Activated B cell treated with CpG ODN at 0.5 μM for 24 hours (primary cell): ENCODE measurements around the gene TRIP12. TPM values are rescaled to one million over a fixed set of nuclear protein-coding genes. Genes with fewer than 3 reads are reported as not detected.
"Not testable (repeated sequence)": the region's sequence is repeated elsewhere in the genome, so short reads cannot be mapped to it uniquely, and the experiment has no call there.

ENCODE experiments used
- ATAC-seq: fragments of 200-7000 bp; cut with Tn5 transposase; one replicate; pipeline ENCODE4 v1.10.0; 2021; ENCODE audit warnings: low read depth, mild to moderate bottlenecking, moderate library complexity
- CTCF ChIA-PET: fragments of 350-600 bp; sonication (Branson Sonifier 250); formaldehyde crosslinking; loops from one replicate; lab custom pipeline; 2021; ENCODE audit warnings: antibody characterized with exemption; lab: Charles Lee
- POLR2A ChIA-PET: fragments of 350-600 bp; sonication (Branson Sonifier 250); formaldehyde crosslinking; loops from one replicate; lab custom pipeline; 2021; ENCODE audit warnings: antibody characterized with exemption; lab: Charles Lee
- DNase-seq: peaks from one replicate; pipeline ENCODE4 v3.0.0; 2022
- H3K27ac Mint-ChIP-seq: one replicate; pipeline ENCODE4 v1.8.0; 2020; ENCODE audit warnings: mixed read lengths
- H3K27me3 Mint-ChIP-seq: one replicate; pipeline ENCODE4 v1.8.0; 2021; ENCODE audit warnings: mixed read lengths
- H3K36me3 Mint-ChIP-seq: one replicate; pipeline ENCODE4 v1.8.0; 2021; ENCODE audit warnings: low read depth, mixed read lengths
- H3K4me1 Mint-ChIP-seq: one replicate; pipeline ENCODE4 v1.8.0; 2021; ENCODE audit warnings: mixed read lengths
- H3K4me3 Mint-ChIP-seq: one replicate; pipeline ENCODE4 v1.8.0; 2020; ENCODE audit warnings: mild to moderate bottlenecking, mixed read lengths
- H3K9me3 Mint-ChIP-seq: one replicate; pipeline ENCODE4 v1.8.0; 2020; ENCODE audit warnings: mixed read lengths
- intact Hi-C: fragments of 100-400 bp; cut with micrococcal nuclease; formaldehyde crosslinking; loops from one replicate; pipeline ENCODE4 v1.15.1; 2024
- total RNA-seq: library from RNA; stranded (reverse); gene quantifications from 2 replicates; pipeline ENCODE4 v1.2.3, GENCODE V29; 2022
- TF ChIP-seq, protein P1 (sequence below): fragments of 200-600 bp; IDR thresholded peaks from one replicate; pipeline ENCODE4 v1.8.0; 2022; ENCODE audit warnings: antibody characterized with exemption, mild to moderate bottlenecking

Gene TRIP12
- total RNA-seq, 1 donor from 2014 or later = 272 TPM

DNA sequence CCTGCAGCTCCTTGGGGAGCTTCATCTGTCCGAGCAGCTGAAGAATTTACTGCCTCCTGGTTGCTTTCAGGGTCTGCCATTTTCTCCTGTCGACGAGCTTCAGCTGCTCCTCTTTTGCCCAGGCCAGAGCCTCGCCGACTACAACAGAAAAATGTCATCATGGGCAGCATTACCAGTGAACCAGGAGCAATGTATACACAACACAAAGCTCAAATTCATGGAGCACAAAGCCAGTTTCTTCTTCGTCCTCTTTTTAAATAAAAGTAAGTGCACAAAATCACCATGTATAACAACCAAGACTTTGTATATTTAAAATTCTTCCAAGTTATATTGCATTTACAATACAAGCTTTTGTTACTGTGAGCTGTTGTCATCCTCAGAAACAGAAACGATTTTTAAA is 85.0 kb downstream of the TRIP12 start:
- H3K27me3 Mint-ChIP-seq = no peaks in the 10 kb centered on the region
- TF ChIP-seq, protein P1, sequence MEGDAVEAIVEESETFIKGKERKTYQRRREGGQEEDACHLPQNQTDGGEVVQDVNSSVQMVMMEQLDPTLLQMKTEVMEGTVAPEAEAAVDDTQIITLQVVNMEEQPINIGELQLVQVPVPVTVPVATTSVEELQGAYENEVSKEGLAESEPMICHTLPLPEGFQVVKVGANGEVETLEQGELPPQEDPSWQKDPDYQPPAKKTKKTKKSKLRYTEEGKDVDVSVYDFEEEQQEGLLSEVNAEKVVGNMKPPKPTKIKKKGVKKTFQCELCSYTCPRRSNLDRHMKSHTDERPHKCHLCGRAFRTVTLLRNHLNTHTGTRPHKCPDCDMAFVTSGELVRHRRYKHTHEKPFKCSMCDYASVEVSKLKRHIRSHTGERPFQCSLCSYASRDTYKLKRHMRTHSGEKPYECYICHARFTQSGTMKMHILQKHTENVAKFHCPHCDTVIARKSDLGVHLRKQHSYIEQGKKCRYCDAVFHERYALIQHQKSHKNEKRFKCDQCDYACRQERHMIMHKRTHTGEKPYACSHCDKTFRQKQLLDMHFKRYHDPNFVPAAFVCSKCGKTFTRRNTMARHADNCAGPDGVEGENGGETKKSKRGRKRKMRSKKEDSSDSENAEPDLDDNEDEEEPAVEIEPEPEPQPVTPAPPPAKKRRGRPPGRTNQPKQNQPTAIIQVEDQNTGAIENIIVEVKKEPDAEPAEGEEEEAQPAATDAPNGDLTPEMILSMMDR = no peak
- intact Hi-C loops = no loop called here
- H3K9me3 Mint-ChIP-seq = no peaks in the 10 kb centered on the region
- no peak overlapping the region for H3K27ac Mint-ChIP-seq
- H3K4me1 Mint-ChIP-seq = peaks cover 14% of the 10 kb centered on the region
- POLR2A ChIA-PET = no interaction called here
- ATAC-seq (no peak), DNase-seq (no peak)
- H3K36me3 Mint-ChIP-seq = peaks cover 69% of the 10 kb centered on the region
- H3K4me3 Mint-ChIP-seq = no peak overlapping the region
- CTCF ChIA-PET = no interaction called here

DNA sequence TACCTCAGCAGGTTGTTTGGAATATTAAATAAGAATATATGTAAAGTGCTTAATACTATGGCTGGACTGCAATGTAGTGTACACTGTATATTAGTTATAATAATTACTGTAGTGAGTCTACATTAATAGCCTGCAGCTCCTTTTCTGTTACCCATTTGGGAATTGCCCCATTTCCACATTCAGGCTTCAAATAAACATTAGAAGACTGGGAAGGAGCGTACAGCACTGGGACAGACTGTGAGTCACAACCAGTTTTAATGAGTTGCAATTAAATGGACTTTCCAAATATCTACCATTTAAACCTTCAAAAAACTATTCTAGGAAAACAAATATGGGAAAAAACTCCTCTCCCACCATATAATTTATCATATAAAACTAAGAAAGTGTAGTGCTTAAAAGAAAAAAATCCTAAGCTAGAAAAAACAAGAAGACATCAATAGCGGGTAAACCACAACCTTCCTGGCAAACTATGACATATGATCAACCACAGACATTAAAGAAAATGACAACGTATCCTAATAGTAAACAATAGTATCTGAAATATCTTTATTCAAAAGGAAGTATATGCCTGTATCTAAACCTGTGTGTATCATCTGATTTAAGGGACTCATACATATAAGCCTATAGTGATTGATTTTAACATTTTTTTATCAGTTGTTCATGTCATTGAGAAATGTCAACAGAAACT is 86.1 kb downstream of the TRIP12 start:
- Mint-ChIP-seq H3K27ac (no peak overlapping the region), H3K4me3 (no peak overlapping the region), H3K36me3 (peaks cover 74% of the 10 kb centered on the region), H3K9me3 (no peaks in the 10 kb centered on the region), H3K4me1 (peaks cover 17% of the 10 kb centered on the region), H3K27me3 (no peaks in the 10 kb centered on the region)
- TF ChIP-seq, protein P1 = no peak
- intact Hi-C loops = no loop called here
- CTCF ChIA-PET = interaction anchor here (2.1 kb wide), 1 partner anchor 34 kb away, joined by 7 read pairs; no protein-coding TSS in a partner anchor
- ATAC-seq (no peak), DNase-seq (no peak)
- POLR2A ChIA-PET = interaction anchor here (0.6 to 0.8 kb wide), 2 partner anchors 12 to 58 kb away, joined by 3 to 11 read pairs; no protein-coding TSS in a partner anchor

DNA sequence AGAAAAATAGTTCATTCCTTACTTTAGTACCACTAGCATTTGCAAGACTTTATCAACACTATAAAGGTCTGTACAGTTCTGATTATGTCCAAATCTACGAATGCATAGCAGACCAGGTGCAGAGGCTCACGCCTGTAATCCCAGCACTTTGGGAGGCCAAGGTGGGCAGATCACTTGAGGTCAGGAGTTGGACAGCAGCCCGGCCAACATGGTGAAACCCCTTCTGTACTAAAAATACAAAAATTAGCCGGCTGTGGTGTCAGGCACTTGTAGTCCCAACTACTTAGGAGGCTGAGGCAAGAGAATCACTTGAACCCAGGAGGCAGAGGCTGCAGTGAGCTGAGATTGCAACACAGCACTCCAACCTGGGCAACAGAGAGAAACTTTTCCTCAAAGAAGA is 87.4 kb downstream of the TRIP12 start:
- H3K4me3 Mint-ChIP-seq, DNase-seq, POLR2A ChIA-PET, ATAC-seq, intact Hi-C loops, H3K9me3 Mint-ChIP-seq, H3K27ac Mint-ChIP-seq, H3K27me3 Mint-ChIP-seq: not testable (repeated sequence)
- CTCF ChIA-PET = interaction anchor here (2.1 kb wide), 1 partner anchor 33 kb away, joined by 7 read pairs; no protein-coding TSS in a partner anchor
- Mint-ChIP-seq H3K36me3 (peaks cover 74% of the 10 kb centered on the region), H3K4me1 (peaks cover 17% of the 10 kb centered on the region)

- Mint-ChIP-seq H3K36me3 (peaks cover 75% of the 10 kb centered on the region), H3K4me1 (peaks cover 17% of the 10 kb centered on the region), H3K27me3 (no peaks in the 10 kb centered on the region), H3K4me3 (no peak overlapping the region), H3K27ac (peak overlapping the region; percentile 6), H3K9me3 (no peaks in the 10 kb centered on the region)
- POLR2A ChIA-PET = no interaction called here
- ATAC-seq = peak; percentile 28
- CTCF ChIA-PET = no interaction called here
- TF ChIP-seq, protein P1 = no peak
- DNase-seq = no peak
- intact Hi-C loops = no loop called here
These were observed 89.3 kb downstream of the TRIP12 start for GRCh38 chr2:229832510-229832898.

DNA sequence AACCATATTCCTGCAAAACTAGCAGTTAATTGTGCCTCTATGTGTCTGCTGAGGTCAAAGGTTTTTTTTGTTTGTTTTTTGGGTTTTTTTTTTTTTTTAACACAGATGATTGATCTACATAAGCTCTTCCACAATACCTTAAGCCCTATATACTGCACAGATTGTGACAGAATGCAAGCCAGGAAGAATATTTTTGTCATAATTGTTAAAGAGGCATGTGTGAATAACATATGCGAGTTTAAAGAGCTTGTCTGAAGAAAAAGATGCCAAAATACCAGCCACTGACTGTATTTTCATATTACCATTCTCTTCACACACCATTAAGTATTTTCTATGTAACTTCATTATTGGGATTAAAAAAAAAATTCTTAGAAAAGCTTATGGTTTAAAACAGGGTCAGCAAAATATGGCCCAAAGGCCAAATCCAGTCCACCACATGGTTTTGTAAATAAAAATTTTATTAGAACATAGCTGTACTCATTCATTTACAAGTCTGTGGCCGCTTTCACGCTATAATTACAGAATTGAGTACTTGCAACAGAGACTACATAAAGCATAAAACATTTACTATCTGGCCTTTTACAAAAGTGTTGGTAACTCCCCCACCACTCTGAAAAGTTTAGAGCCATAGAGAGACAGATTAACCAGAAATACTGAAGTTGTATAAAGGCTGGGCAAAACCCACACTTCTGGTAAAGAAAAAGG is 89.9 kb downstream of the TRIP12 start:
- H3K27ac Mint-ChIP-seq = peak overlapping the region; percentile 26
- H3K9me3 Mint-ChIP-seq = no peaks in the 10 kb centered on the region
- POLR2A ChIA-PET = interaction anchor here (0.7 kb wide), 2 partner anchors 372 to 1622 kb away, joined by 3 to 7 read pairs; no protein-coding TSS in a partner anchor
- ATAC-seq = no peak
- no peak overlapping the region for H3K4me3 Mint-ChIP-seq
- H3K27me3 Mint-ChIP-seq = no peaks in the 10 kb centered on the region
- intact Hi-C loops = no loop called here
- DNase-seq = no peak
- H3K36me3 Mint-ChIP-seq = peaks cover 72% of the 10 kb centered on the region
- CTCF ChIA-PET = interaction anchor here (1.8 kb wide), 1 partner anchor 31 kb away, joined by 5 read pairs; no protein-coding TSS in a partner anchor
- peaks cover 17% of the 10 kb centered on the region for H3K4me1 Mint-ChIP-seq
- TF ChIP-seq, protein P1 = no peak
